NCI-H1930 (cell line): ENCODE data around the gene DMTF1.
A peak's percentile ranks its signal among the peaks of the same experiment; 100 is the strongest.

ENCODE experiments used
- DNase-seq, 2 experiments: peaks; one replicate each; lab custom pipeline; 2025; lab: John Stamatoyannopoulos, UW

Gene DMTF1

GRCh38 chr7:87147500-87147899 is 4.8 kb upstream of the DMTF1 start:
- no peak for DNase-seq

GRCh38 chr7:87148332-87148955 is 3.8 kb upstream of the DMTF1 start:
- DNase-seq = peak in 1 of 2 experiments; percentile 8

GRCh38 chr7:87151002-87151728 is 1.1 kb upstream of the DMTF1 start:
- DNase-seq = no peak

- DNase-seq = no peak
Observed at GRCh38 chr7:87151729-87152111, 533 bp upstream of the DMTF1 start.

GRCh38 chr7:87152897-87153641 is 816 bp downstream of the DMTF1 start:
- no peak for DNase-seq

- no peak for DNase-seq
Observed at GRCh38 chr7:87154166-87154565, 1.9 kb downstream of the DMTF1 start.

- no peak for DNase-seq
Observed at GRCh38 chr7:87154569-87154968, 2.3 kb downstream of the DMTF1 start.

- no peak for DNase-seq
Observed at GRCh38 chr7:87155788-87156187, 3.5 kb downstream of the DMTF1 start.

GRCh38 chr7:87156709-87157108 is 4.5 kb downstream of the DMTF1 start:
- no peak for DNase-seq

GRCh38 chr7:87159538-87159937 is 7.3 kb downstream of the DMTF1 start:
- no peak for DNase-seq

- no peak for DNase-seq
Observed at GRCh38 chr7:87164433-87164832, 12.2 kb downstream of the DMTF1 start.

- DNase-seq = no peak
Observed at GRCh38 chr7:87170828-87171227, 18.6 kb downstream of the DMTF1 start.

- no peak for DNase-seq
Observed at GRCh38 chr7:87171282-87171934, 19.2 kb downstream of the DMTF1 start.

GRCh38 chr7:87173471-87173870 is 21.2 kb downstream of the DMTF1 start:
- no peak for DNase-seq

- no peak for DNase-seq
Observed at GRCh38 chr7:87178320-87178719, 26.1 kb downstream of the DMTF1 start.

- no peak for DNase-seq
Observed at GRCh38 chr7:87179180-87179579, 26.9 kb downstream of the DMTF1 start.

GRCh38 chr7:87187120-87187519 is 34.9 kb downstream of the DMTF1 start:
- DNase-seq = no peak

GRCh38 chr7:87188930-87189329 is 36.7 kb downstream of the DMTF1 start:
- DNase-seq = no peak

- no peak for DNase-seq
Observed at GRCh38 chr7:87190783-87191182, 38.5 kb downstream of the DMTF1 start.

- no peak for DNase-seq
Observed at GRCh38 chr7:87192784-87193487, 40.7 kb downstream of the DMTF1 start.

- DNase-seq = no peak
Observed at GRCh38 chr7:87193912-87194311, 41.7 kb downstream of the DMTF1 start.

GRCh38 chr7:87199241-87199640 is 47.0 kb downstream of the DMTF1 start:
- DNase-seq = no peak
